ENCODE measurements around the gene APBA2. TPM values are rescaled to one million over a fixed set of nuclear protein-coding genes. Genes with fewer than 3 reads are reported as not detected.

Gene APBA2
- total and polyA plus RNA-seq, 2 of the 13 experiments (the other 11 are each of a cell fraction or from before 2014, with no cell fraction given): 0.62 to 2.3 TPM

- TF ChIP-seq STAT6 (CRISPR knock-in tag; IDR thresholded peaks at IDR 0.05; ENCODE audit: borderline replicate concordance): no peak
- TF ChIP-seq, protein P1, sequence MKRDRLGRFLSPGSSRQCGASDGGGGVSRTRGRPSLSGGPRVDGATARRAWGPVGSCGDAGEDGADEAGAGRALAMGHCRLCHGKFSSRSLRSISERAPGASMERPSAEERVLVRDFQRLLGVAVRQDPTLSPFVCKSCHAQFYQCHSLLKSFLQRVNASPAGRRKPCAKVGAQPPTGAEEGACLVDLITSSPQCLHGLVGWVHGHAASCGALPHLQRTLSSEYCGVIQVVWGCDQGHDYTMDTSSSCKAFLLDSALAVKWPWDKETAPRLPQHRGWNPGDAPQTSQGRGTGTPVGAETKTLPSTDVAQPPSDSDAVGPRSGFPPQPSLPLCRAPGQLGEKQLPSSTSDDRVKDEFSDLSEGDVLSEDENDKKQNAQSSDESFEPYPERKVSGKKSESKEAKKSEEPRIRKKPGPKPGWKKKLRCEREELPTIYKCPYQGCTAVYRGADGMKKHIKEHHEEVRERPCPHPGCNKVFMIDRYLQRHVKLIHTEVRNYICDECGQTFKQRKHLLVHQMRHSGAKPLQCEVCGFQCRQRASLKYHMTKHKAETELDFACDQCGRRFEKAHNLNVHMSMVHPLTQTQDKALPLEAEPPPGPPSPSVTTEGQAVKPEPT (CRISPR knock-in tag; IDR thresholded peaks at IDR 0.05; ENCODE audit: low read depth): no peak
- TF ChIP-seq IRX3 (CRISPR knock-in tag; IDR thresholded peaks at IDR 0.05; ENCODE audit: borderline replicate concordance, low read depth): no peak
Observed at GRCh38 chr15:29124581-29125381, 239.0 kb downstream of the APBA2 start (continued).

- no peak for TF ChIP-seq PBX2 (CRISPR knock-in tag; IDR thresholded peaks at IDR 0.05)
- TF ChIP-seq HMG20B (CRISPR knock-in tag; conservative IDR thresholded peaks at IDR 0.05): no peak
- TF ChIP-seq FOXK1 (CRISPR knock-in tag; IDR thresholded peaks at IDR 0.05; ENCODE audit: borderline replicate concordance, low read depth): no peak
- no peak for TF ChIP-seq ZBTB25 (CRISPR knock-in tag; IDR thresholded peaks at IDR 0.05)
- TF ChIP-seq HIC2 (CRISPR knock-in tag; IDR thresholded peaks at IDR 0.05; ENCODE audit: low read depth): no peak
- TF ChIP-seq FLYWCH1 (CRISPR knock-in tag; IDR thresholded peaks at IDR 0.05): no peak
- H3K4me2 ChIP-seq (ENCODE audit: low read depth, low read length): no peak overlapping the region
- 40% methylated on average over 7 of the region's 19 CpGs for WGBS (ENCODE audit: low lambda C conversion rate)
- intact Hi-C loops (cut with micrococcal nuclease; ENCODE audit: unreplicated experiment): no loop called here
- no peak overlapping the region for H3K27ac ChIP-seq (ENCODE audit: extremely low read length, insufficient read depth, low read length)
- POLR2A ChIA-PET: no interaction called here
- no peaks in the 10 kb centered on the region for H3K4me1 ChIP-seq (ENCODE audit: insufficient read depth, low read length)
- no TSS peak for BruUV-seq (replicated peaks)
- H2AFZ ChIP-seq (ENCODE audit: low read length): no peak overlapping the region
- in situ Hi-C loops (cut with HindIII; ENCODE audit: extremely low pct_ligation_motif_present, low pct_unique_long_range_greater_than_20kb): no loop called here
- H3K9ac ChIP-seq (ENCODE audit: insufficient read depth, low read depth, low read length): no peak overlapping the region
- no peak for ATAC-seq
- peaks cover 0 to 21% of the 10 kb centered on the region in 2 experiments; a peak in 2 of 5 replicates for H3K27me3 ChIP-seq (ENCODE audit: control insufficient read depth in 1 of 2, insufficient read depth in 2 of 2, low read length in 2 of 2)
- H3K4me3 ChIP-seq (replicated peaks in 1 of 3; ENCODE audit: insufficient read depth in 1 of 3, low read depth in 2 of 3, low read length in 3 of 3): no peak overlapping the region
- H3K9me3 ChIP-seq (ENCODE audit: low read length): no peaks in the 10 kb centered on the region
- CTCF ChIA-PET (ENCODE audit: low intra/inter-chr PET ratio, low total read pairs): no interaction called here
- H4K20me1 ChIP-seq (ENCODE audit: insufficient read depth, low read length): no peaks in the 10 kb centered on the region
- H3K36me3 ChIP-seq (replicated peaks in 1 of 2; ENCODE audit: control insufficient read depth in 1 of 2, insufficient read depth in 2 of 2, low read length in 2 of 2): no peaks in the 10 kb centered on the region
- no peaks in the 10 kb centered on the region for H3K79me2 ChIP-seq (ENCODE audit: insufficient read depth, low read length)
- no peak for FAIRE-seq
- DNase-seq (ENCODE audit: low spot score): no peak
Observed at GRCh38 chr15:29125382-29126207, 239.8 kb downstream of the APBA2 start.

Data from HepG2 (cell line).